Endodermal cell (in vitro differentiated cells): ENCODE results near the gene STX4. TPM values are rescaled to one million over a fixed set of nuclear protein-coding genes. Genes with fewer than 3 reads are reported as not detected.

Source experiments
- DNase-seq: peaks from one replicate; pipeline ENCODE4 v3.0.0-alpha.2; 2017
- H3K27ac ChIP-seq: 2 replicates; pipeline ENCODE4 v1.5.1; 2013; ENCODE audit warnings: mild to moderate bottlenecking, low read depth, low read length, moderate library complexity
- H3K27me3 ChIP-seq: 2 replicates; pipeline ENCODE4 v1.6.1; 2013; ENCODE audit warnings: mild to moderate bottlenecking, low read length, moderate library complexity; ENCODE audit not compliant: insufficient read depth, control insufficient read depth, poor library complexity, severe bottlenecking
- H3K36me3 ChIP-seq: 2 replicates; pipeline ENCODE4 v1.7.0; 2013; ENCODE audit warnings: mild to moderate bottlenecking, low read length, moderate library complexity; ENCODE audit not compliant: control insufficient read depth, insufficient read depth
- H3K4me1 ChIP-seq: one replicate; pipeline ENCODE4 v1.7.0; 2013; ENCODE audit warnings: low read length; ENCODE audit not compliant: control insufficient read depth, insufficient read depth
- H3K4me3 ChIP-seq: 2 replicates; pipeline ENCODE4 v1.5.1; 2013; ENCODE audit warnings: mild to moderate bottlenecking, low read length, moderate library complexity
- H3K9ac ChIP-seq: 2 replicates; pipeline ENCODE4 v1.6.1; 2013; ENCODE audit warnings: mild to moderate bottlenecking, low read length, moderate library complexity; ENCODE audit not compliant: poor library complexity, severe bottlenecking; ENCODE audit errors: extremely low read depth
- H3K9me3 ChIP-seq: 2 replicates; pipeline ENCODE4 v1.6.1; 2013; ENCODE audit warnings: mild to moderate bottlenecking, low read length, moderate library complexity; ENCODE audit not compliant: control insufficient read depth
- H3K27ac Mint-ChIP-seq: 2 replicates; pipeline ENCODE4 v1.8.0; 2020; ENCODE audit warnings: mixed read lengths
- H3K27me3 Mint-ChIP-seq: 2 replicates; pipeline ENCODE4 v1.8.0; 2021; ENCODE audit warnings: mild to moderate bottlenecking, mixed read lengths; ENCODE audit not compliant: insufficient read depth
- H3K36me3 Mint-ChIP-seq: 2 replicates; pipeline ENCODE4 v1.8.0; 2020; ENCODE audit warnings: low read depth, mixed read lengths
- H3K4me1 Mint-ChIP-seq: 2 replicates; pipeline ENCODE4 v1.8.0; 2020; ENCODE audit warnings: mixed read lengths
- H3K4me3 Mint-ChIP-seq: 2 replicates; pipeline ENCODE4 v1.8.0; 2020; ENCODE audit warnings: mild to moderate bottlenecking, moderate library complexity, mixed read lengths
- H3K9me3 Mint-ChIP-seq: 2 replicates; pipeline ENCODE4 v1.8.0; 2020; ENCODE audit warnings: mild to moderate bottlenecking, mixed read lengths
- WGBS, 2 experiments: methylation state at CpG; one replicate each; pipeline versions ENCODE4 v1.1.5 to v1.1.7; 2013; ENCODE audit warnings: missing lambda C conversion rate in 2 of 2, mixed read lengths in 1 of 2; ENCODE audit not compliant: insufficient coverage in 1 of 2, insufficient read length in 1 of 2; 5-methylcytosine and 5-hydroxymethylcytosine counted together
- total RNA-seq, 2 donors: library from RNA; stranded (reverse); fragmentation: NEBNext Ultra II Directional in 1 of 2; extraction: Animal tissue kit (Norgen Biotek cat#: 25700) in 1 of 2; gene quantifications; 2 replicates in 1 of 2; 3 replicates in 1 of 2; pipeline ENCODE4 v1.2.1, GENCODE V29; 2021
- TF ChIP-seq, protein P1 (sequence below): fragments of 200-600 bp; sonication (generic); conservative IDR thresholded peaks from 2 replicates; pipeline ENCODE4 v1.5.0; 2021; ENCODE audit warnings: antibody characterized with exemption, mild to moderate bottlenecking

The STX4 gene
- total RNA-seq, 2 donors from 2014 or later, result 34.4 to 37.6 TPM

DNA sequence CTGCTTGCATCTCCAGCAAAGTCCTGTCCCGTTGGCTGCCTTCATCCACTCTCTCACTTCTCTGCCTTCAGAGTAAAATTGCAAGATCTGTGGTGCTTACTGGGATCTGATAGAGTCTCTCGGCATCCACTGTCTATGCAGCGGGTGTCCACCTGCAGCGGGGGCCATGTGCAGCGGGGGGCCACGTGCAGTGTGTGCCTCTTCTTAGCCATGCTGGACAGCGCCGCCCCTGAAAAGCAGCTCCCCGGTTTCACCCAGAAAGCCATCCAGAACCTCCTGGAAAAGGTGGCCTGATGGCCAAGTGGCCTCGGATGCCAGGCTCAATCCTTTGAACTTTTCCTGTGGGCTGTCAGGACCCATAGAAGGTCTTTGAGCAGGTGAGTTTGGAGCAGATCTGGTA lies 9.5 kb downstream of the STX4 start:
- Histone ChIP-seq H3K27ac (no peak overlapping the region), H3K9me3 (no peaks in the 10 kb centered on the region), H3K36me3 (peaks cover 8% of the 10 kb centered on the region), H3K9ac (no peak overlapping the region), H3K4me1 (no peaks in the 10 kb centered on the region), H3K27me3 (no peaks in the 10 kb centered on the region), H3K4me3 (no peak overlapping the region)
- peaks cover 2% of the 10 kb centered on the region for H3K27me3 Mint-ChIP-seq
- H3K27ac Mint-ChIP-seq, result no peak overlapping the region
- no peaks in the 10 kb centered on the region for H3K4me1 Mint-ChIP-seq
- TF ChIP-seq, protein P1, sequence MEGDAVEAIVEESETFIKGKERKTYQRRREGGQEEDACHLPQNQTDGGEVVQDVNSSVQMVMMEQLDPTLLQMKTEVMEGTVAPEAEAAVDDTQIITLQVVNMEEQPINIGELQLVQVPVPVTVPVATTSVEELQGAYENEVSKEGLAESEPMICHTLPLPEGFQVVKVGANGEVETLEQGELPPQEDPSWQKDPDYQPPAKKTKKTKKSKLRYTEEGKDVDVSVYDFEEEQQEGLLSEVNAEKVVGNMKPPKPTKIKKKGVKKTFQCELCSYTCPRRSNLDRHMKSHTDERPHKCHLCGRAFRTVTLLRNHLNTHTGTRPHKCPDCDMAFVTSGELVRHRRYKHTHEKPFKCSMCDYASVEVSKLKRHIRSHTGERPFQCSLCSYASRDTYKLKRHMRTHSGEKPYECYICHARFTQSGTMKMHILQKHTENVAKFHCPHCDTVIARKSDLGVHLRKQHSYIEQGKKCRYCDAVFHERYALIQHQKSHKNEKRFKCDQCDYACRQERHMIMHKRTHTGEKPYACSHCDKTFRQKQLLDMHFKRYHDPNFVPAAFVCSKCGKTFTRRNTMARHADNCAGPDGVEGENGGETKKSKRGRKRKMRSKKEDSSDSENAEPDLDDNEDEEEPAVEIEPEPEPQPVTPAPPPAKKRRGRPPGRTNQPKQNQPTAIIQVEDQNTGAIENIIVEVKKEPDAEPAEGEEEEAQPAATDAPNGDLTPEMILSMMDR, result no peak
- H3K36me3 Mint-ChIP-seq, result peaks cover 18% of the 10 kb centered on the region
- no peak for DNase-seq
- 94 to 95% methylated on average over 8 to 10 of the region's 10 CpGs for WGBS, 2 experiments
- peak overlapping the region; percentile 44 for H3K4me3 Mint-ChIP-seq
- no peaks in the 10 kb centered on the region for H3K9me3 Mint-ChIP-seq

DNA sequence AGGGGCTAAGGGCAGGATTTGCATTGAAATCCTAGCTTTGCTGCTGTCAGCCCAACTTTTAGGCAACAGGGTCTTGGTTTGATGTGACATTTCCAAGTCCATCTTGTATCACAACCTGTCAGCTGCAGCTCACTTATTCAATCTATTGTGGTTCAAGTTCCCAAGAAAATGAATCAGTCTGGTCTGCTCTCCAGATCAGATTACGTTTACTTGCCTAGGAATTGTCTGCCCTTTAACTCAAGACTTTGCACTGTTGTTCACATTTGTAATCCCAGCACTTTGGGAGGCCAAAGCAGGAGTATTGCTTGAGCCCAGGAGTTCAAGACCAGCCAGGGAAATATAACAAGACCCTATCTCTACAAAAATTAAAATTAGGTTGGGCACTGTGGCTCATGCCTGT lies 10.0 kb downstream of the STX4 start:
- H3K27me3 Mint-ChIP-seq, result peaks cover 2% of the 10 kb centered on the region
- H3K36me3 Mint-ChIP-seq, result peaks cover 17% of the 10 kb centered on the region
- peaks cover 8% of the 10 kb centered on the region for H3K36me3 ChIP-seq
- H3K4me3 ChIP-seq, result no peak overlapping the region
- no peaks in the 10 kb centered on the region for H3K9me3 Mint-ChIP-seq
- no peaks in the 10 kb centered on the region for H3K27me3 ChIP-seq
- no peaks in the 10 kb centered on the region for H3K4me1 Mint-ChIP-seq
- DNase-seq, result no peak
- H3K9me3 ChIP-seq, result no peaks in the 10 kb centered on the region
- H3K27ac Mint-ChIP-seq, result no peak overlapping the region
- TF ChIP-seq, protein P1, result no peak
- no peaks in the 10 kb centered on the region for H3K4me1 ChIP-seq
- WGBS, 2 experiments, result 85 to 100% methylated on average over 1 of the region's 1 CpG
- H3K27ac ChIP-seq, result no peak overlapping the region
- H3K9ac ChIP-seq, result no peak overlapping the region
- no peak overlapping the region for H3K4me3 Mint-ChIP-seq

DNA sequence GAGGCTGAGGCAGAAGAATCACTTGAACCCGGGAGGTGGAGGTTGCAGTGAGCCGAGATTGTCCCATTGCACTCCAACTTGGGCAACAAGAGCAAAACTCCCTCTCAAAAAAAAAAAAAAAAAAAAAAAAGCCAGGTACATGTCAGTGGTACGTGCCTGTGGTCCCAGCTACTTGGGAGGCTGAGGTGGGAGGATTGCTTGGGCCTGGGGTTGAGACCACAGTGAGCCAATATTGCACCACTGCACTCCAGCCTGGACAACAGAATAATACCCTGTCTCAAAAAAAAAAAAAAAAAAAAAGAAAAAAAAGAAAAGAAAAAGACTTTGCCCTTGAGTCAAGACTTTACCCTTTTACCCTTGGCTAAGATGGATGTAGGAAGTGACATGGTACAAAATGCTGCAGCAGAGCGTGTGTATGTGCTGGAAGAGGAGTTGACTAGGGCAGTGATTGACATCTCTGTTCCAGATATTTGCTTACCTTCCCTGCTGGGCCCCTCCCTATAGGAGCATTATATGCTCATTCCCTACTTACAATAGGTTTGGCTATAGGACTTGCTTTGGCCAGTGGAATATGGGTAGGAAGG lies 10.6 kb downstream of the STX4 start:
- peaks cover 8% of the 10 kb centered on the region for H3K36me3 ChIP-seq
- 85% methylated on average over 2 of the region's 4 CpGs; no CpG with 5 or more reads in 1 of the 2 experiments for WGBS, 2 experiments
- H3K9me3 ChIP-seq, result no peaks in the 10 kb centered on the region
- Mint-ChIP-seq H3K4me3 (no peak overlapping the region), H3K36me3 (peaks cover 11% of the 10 kb centered on the region), H3K4me1 (no peaks in the 10 kb centered on the region), H3K27ac (no peak overlapping the region), H3K27me3 (peaks cover 2% of the 10 kb centered on the region), H3K9me3 (no peaks in the 10 kb centered on the region)
- no peaks in the 10 kb centered on the region for H3K4me1 ChIP-seq
- TF ChIP-seq, protein P1, result no peak
- H3K27me3 ChIP-seq, result no peaks in the 10 kb centered on the region
- no peak for DNase-seq
- H3K4me3 ChIP-seq, result no peak overlapping the region
- no peak overlapping the region for H3K9ac ChIP-seq
- no peak overlapping the region for H3K27ac ChIP-seq
